ENCODE measurements around the gene RHBDL1.

RHBDL1 gene

DNA sequence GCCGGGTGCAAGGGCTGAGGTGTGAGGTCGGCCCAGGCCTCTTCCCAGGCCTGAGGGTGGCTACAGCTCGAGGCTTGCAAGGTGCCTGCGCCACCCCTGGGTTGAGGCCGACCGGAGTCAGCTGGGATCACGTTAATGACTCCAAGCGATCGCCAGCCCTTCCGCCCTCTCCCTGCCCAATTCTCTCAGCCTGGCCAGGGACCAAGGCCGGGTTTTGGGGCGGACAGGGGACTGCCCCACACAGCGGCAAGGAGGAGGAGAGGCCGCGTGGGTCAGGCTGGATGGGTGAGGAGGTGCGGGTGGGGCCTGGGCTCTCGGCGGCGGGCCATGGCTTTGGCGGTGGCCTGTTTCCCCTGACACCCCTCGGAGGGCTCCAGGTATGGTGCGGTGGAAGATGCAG is 17.9 kb downstream of the RHBDL1 start:
- TF ChIP-seq Cebpa-rat (IDR thresholded peaks at IDR 0.05): no peak
- peak overlapping the region; percentile 98 for H3K4me2 ChIP-seq

DNA sequence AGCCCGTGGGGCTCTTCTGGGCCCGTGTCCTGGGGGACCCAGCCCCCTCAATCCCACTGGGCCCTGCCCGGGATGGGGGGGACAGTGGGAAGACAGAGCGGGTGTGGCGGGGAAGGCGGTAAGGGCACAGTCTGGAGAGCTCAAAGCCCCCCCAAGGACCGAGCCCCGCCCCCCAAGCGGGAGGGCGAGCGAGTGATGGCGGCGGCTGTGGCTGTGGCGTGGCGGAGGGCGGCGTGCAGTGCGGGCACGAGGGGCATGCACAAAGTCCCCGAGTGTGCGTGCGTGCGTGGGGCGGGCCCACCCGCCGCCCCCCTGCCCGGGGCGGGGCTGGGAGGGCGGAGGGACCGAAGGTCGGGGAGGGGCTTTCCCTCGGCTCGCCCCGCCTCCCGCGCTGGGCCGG is 18.3 kb downstream of the RHBDL1 start:
- Histone ChIP-seq H3K27ac (no peak overlapping the region), H3K27me3 (peaks cover 78% of the 10 kb centered on the region), H3K4me2 (peak overlapping the region; percentile 98), H3K9ac (no peak overlapping the region), H3K9me3 (no peaks in the 10 kb centered on the region), H3K4me1 (peaks cover 44% of the 10 kb centered on the region), H4K20me1 (peaks cover 35% of the 10 kb centered on the region), H3K36me3 (no peaks in the 10 kb centered on the region), H3K4me3 (peak overlapping the region; percentile 60)
- no peak for TF ChIP-seq Cebpa-rat (IDR thresholded peaks at IDR 0.05)

More for the DNA sequence above, 17.9 kb downstream of the RHBDL1 start:
- Histone ChIP-seq H4K20me1 (peaks cover 31% of the 10 kb centered on the region), H3K9me3 (no peaks in the 10 kb centered on the region), H3K4me1 (peaks cover 48% of the 10 kb centered on the region), H3K9ac (no peak overlapping the region), H3K4me3 (peak overlapping the region; percentile 60), H3K36me3 (no peaks in the 10 kb centered on the region), H3K27ac (no peak overlapping the region), H3K27me3 (peaks cover 74% of the 10 kb centered on the region)

DNA sequence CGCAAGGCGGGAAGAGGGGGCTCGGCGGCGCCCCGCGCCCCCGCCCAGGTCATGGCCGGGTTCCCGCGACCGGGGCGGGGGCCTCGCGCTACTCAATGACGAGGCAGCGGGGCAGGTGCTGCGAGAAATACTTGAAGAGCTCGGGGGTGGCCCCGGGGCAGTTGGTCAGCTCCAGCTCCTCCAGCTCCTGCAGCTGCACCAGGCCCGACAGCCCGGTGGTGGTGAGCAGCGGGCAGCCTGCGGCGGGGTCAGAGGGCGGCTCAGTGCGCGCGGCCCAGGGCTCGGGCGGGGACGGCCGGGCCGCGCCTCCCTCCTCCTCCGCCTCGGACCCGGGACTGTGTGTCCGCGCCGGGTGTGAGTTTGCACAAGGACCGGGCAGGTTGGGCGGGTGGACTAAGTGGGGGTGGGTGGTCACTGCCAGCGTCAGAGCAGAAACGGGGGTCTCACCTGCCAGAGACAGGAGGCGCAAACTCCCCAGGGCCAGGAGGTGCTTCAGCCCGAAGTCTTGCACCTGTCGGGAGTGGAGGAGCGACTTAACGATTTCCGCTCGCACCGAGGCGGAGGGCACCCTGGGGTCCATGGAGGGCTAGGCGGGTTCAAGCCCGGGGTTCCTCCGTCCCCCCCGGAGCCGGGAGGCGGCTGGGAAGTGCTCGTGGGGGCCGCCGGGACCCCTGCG is 18.9 kb downstream of the RHBDL1 start:
- peaks cover 40% of the 10 kb centered on the region for H4K20me1 ChIP-seq
- no peak overlapping the region for H3K27ac ChIP-seq
- H3K4me1 ChIP-seq: peaks cover 38% of the 10 kb centered on the region
- H3K36me3 ChIP-seq: no peaks in the 10 kb centered on the region
- H3K4me2 ChIP-seq: peak overlapping the region; percentile 98
- H3K27me3 ChIP-seq: peaks cover 84% of the 10 kb centered on the region
- no peak overlapping the region for H3K9ac ChIP-seq
- H3K4me3 ChIP-seq: peak overlapping the region; percentile 60
- TF ChIP-seq Cebpa-rat (IDR thresholded peaks at IDR 0.05): no peak
- H3K9me3 ChIP-seq: no peaks in the 10 kb centered on the region

DNA sequence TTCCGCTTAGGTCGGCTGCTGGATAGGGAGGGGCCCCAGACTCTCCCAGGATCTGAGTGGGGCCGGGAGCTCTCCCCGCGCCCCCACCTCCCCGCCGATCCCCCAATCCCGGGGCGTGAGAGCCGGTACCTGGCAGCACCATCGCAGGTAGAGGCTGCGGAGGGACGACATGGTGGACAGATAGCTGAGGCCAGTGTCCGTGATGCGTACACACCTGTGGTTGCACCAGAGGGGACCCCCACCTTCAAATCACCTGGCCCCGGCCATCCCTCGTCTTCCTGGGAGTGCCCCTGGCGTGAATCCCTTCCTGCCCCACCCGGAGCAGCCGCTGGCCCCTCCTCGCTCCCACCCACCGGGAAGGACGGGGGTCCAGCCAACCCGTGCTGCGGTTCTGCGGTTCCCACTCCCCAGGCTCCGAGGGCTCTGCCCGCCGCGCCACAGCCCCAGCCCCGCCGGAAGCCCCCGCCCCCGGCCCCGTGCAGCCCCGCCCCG is 19.4 kb downstream of the RHBDL1 start:
- Histone ChIP-seq H3K4me2 (peak overlapping the region; percentile 98), H3K9me3 (no peaks in the 10 kb centered on the region), H3K27me3 (peaks cover 90% of the 10 kb centered on the region), H3K4me3 (peak overlapping the region; percentile 60), H3K36me3 (no peaks in the 10 kb centered on the region), H3K9ac (no peak overlapping the region), H3K27ac (no peak overlapping the region), H4K20me1 (peaks cover 44% of the 10 kb centered on the region), H3K4me1 (peaks cover 33% of the 10 kb centered on the region)
- TF ChIP-seq Cebpa-rat (IDR thresholded peaks at IDR 0.05): no peak

DNA sequence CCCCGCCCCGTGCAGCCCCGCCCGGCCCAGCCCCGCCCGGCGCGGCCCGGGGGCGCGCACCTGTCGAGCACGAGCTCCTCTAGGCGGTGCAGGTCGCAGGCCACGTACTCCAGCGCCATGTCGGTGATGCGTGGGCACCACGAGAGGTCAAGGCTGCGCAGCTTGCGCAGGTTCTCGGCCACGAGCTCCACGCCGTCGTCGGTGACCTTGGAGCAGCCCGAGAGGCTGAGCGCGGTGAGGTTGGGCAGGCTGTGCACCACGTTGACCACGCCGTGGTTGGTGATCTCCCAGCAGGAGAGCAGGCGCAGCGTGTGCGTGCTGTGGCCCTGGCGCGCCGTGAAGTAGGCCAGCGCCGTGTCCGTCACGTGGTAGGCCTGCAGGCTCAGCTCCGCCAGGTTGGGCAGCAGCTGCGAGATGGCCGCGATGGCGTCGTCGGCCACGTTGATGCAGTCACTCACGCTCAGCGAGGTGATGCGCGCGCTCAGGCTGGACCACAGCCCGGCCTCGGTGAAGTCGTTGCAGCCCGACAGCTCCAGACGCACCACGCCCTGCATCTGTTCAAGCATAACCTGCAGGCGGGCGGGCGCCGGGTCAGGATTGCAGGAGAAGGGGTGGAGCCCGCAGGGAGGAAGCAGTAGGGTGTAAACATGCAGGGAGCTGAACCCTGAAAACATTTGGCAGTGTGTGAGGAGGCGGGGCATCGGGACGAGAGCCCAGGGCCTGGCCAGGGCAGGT is 20.1 kb downstream of the RHBDL1 start:
- H3K27me3 ChIP-seq: peaks cover 96% of the 10 kb centered on the region
- H3K9me3 ChIP-seq: no peaks in the 10 kb centered on the region
- TF ChIP-seq Cebpa-rat (IDR thresholded peaks at IDR 0.05): no peak
- peak overlapping the region; percentile 35; the same call in 1 of the 2 replicates for H3K9ac ChIP-seq
- peak overlapping the region; percentile 64 for H3K4me3 ChIP-seq
- peaks cover 50% of the 10 kb centered on the region for H4K20me1 ChIP-seq
- H3K4me1 ChIP-seq: peaks cover 32% of the 10 kb centered on the region
- peak overlapping the region; percentile 98 for H3K4me2 ChIP-seq
- no peaks in the 10 kb centered on the region for H3K36me3 ChIP-seq
- H3K27ac ChIP-seq: no peak overlapping the region

DNA sequence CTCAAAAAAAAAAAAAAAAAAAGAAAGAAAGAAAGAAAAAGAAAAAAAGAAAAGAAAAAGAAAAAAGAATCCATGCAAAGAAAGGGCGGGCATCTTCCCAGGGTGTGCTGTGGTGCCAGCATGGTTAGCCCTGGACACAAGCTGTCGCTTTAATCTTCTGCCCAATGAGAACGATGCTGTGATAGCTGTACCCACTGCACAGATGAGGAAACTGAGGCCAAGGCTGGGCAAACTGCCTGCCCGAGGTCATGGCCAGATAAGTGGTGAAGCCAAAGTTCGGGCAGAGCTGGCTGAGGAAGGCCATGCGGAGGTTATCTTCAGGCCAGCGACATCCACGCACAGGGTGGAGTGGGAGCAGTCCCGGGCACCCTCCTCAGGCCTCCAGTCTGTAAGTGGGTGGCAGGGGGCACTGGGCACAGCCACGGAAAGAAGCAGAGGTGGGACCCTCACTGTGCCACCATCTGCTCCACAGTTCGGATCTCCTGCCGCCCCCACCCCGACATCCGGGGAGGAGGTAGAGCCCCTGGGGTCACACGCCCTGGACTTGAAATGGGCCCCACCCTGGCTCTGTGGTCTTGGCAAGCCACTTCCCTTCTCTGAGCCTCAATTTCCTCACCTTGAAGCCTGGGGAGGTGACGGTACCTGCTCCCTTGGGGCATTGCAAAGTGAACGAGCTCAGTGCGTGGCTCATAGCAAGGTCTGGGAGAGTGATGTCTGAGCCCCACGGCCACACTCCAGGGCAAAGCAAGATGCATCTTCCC is 23.6 kb downstream of the RHBDL1 start:
- Histone ChIP-seq H3K27me3 (peaks cover 99% of the 10 kb centered on the region), H3K27ac (no peak overlapping the region)

DNA sequence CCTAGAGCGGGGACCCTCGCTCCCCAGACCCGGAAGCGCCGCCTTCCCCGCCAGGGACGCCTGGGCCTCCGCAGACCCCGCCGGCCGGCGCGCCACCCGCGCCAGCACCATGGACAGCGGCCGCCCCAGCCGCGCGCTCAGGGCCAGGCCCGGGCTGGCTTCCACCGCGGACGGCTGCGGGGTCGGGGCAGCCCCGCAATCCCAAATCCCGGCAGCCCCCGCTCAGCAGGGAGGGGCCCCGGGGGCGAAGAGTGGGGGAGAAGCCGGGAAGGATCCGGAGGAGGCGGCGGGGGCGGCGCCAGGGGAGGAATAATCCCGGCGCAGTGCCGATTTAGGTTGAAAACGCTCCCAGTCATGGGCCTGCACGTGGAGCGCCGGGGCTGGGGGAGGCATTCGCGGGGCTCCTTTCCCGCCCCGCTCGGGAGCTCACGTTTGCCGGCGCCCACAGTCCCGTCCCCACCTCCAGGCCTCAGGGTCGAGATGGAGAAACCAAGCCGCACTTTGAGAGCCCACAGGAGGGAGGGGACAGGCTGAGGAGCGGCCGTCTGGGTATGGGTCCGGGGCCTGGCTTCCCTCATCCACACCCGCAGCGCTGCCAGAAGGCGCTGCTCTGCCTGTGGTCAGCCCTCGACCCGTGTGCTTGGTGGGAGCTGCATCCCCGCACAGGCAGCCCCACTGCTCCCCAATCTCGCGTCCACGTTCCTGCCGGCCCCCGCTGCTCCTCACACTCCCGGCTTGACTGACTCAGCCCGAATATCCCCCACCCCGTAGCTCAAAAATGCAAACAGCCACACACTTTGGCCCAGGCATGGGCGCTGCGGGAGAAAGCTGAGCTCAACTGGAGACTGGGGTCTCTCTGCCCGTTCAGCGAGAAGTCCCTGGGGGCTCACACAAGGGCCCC is 25.5 kb downstream of the RHBDL1 start:
- Histone ChIP-seq H3K4me2 (no peak overlapping the region), H3K27me3 (peaks cover 99% of the 10 kb centered on the region), H3K4me3 (no peak overlapping the region), H3K36me3 (no peaks in the 10 kb centered on the region), H3K9ac (no peak overlapping the region), H4K20me1 (peaks cover 72% of the 10 kb centered on the region), H3K9me3 (no peaks in the 10 kb centered on the region), H3K27ac (no peak overlapping the region), H3K4me1 (peaks cover 6% of the 10 kb centered on the region)
- no peak for TF ChIP-seq Cebpa-rat (IDR thresholded peaks at IDR 0.05)

More for the DNA sequence above, 23.6 kb downstream of the RHBDL1 start:
- no peak overlapping the region for H3K4me2 ChIP-seq
- H4K20me1 ChIP-seq: peaks cover 76% of the 10 kb centered on the region
- H3K4me1 ChIP-seq: peaks cover 21% of the 10 kb centered on the region
- no peak overlapping the region for H3K4me3 ChIP-seq
- H3K9me3 ChIP-seq: no peaks in the 10 kb centered on the region
- no peak for TF ChIP-seq Cebpa-rat (IDR thresholded peaks at IDR 0.05)
- H3K36me3 ChIP-seq: no peaks in the 10 kb centered on the region
- no peak overlapping the region for H3K9ac ChIP-seq

DNA sequence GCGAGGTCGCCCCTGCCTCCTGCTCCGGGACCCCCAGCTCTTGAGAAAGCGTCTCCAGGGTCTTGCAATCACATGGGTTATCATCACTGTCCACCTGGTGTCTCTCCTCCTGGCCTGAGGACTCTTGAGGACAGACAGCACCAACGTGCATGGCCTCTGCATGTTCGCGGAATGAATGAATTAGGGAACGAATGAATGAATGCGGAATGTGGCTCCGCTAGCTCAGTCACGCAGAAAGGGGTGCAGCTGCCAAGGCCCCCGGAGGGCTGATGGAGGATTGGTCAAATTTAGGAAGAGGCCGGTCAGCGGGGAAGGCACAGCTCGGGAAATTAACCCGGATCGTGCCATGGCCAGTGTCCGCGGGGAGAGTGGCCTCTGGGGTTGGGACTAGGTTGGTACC is 26.9 kb downstream of the RHBDL1 start:
- Histone ChIP-seq H3K9ac (no peak overlapping the region), H3K36me3 (no peaks in the 10 kb centered on the region), H3K9me3 (no peaks in the 10 kb centered on the region), H3K4me2 (no peak overlapping the region), H3K27me3 (peaks cover 100% of the 10 kb centered on the region), H4K20me1 (peaks cover 81% of the 10 kb centered on the region), H3K27ac (no peak overlapping the region), H3K4me1 (peaks cover 14% of the 10 kb centered on the region; the same call in 1 of the 2 replicates), H3K4me3 (no peak overlapping the region)
- TF ChIP-seq Cebpa-rat (IDR thresholded peaks at IDR 0.05): no peak

DNA sequence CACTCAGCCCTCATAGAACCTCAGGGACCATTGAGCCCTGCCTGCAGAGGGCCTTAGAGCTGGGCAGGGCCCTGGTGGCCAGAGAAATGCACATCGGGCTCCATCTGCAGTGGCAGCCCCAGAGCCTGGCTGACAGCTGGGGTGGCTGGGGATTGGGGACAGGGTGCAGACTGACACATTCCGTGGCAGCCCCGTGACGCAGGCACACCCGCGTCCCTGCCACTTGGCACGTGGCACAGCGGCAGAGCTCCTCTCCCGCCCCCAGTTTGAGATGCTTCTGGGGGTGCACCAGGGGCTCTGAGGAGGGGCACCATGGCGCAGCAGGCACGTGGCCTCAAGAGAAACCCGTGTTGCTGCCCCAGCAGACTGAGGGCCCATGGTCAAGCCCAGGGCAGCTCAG is 27.9 kb downstream of the RHBDL1 start:
- H3K27ac ChIP-seq: no peak overlapping the region
- H3K27me3 ChIP-seq: peaks cover 100% of the 10 kb centered on the region
- no peak overlapping the region for H3K4me3 ChIP-seq
- no peak overlapping the region for H3K9ac ChIP-seq
- TF ChIP-seq Cebpa-rat (IDR thresholded peaks at IDR 0.05): no peak
- H4K20me1 ChIP-seq: peaks cover 89% of the 10 kb centered on the region
- no peak overlapping the region for H3K4me2 ChIP-seq
- H3K36me3 ChIP-seq: no peaks in the 10 kb centered on the region
- H3K9me3 ChIP-seq: no peaks in the 10 kb centered on the region
- peaks cover 14% of the 10 kb centered on the region; the same call in 1 of the 2 replicates for H3K4me1 ChIP-seq
